HFFc6 (cell line): ENCODE measurements around the gene ASTN2. TPM values are rescaled to one million over a fixed set of nuclear protein-coding genes. Genes with fewer than 3 reads are reported as not detected.

Source experiments
- DNase-seq: peaks from one replicate; pipeline ENCODE4 v3.0.0-alpha.2; 2018
- H3K27ac Mint-ChIP-seq: 2 replicates; pipeline ENCODE4 v1.8.0; 2020; ENCODE audit warnings: mild to moderate bottlenecking, mixed read lengths
- H3K27me3 Mint-ChIP-seq: 2 replicates; pipeline ENCODE4 v1.8.0; 2021; ENCODE audit warnings: mild to moderate bottlenecking, moderate library complexity, mixed read lengths; ENCODE audit not compliant: insufficient read depth
- H3K36me3 Mint-ChIP-seq: 2 replicates; pipeline ENCODE4 v1.8.0; 2021; ENCODE audit warnings: low read depth, mixed read lengths
- H3K4me1 Mint-ChIP-seq: 2 replicates; pipeline ENCODE4 v1.8.0; 2020; ENCODE audit warnings: low read depth, mixed read lengths
- H3K4me3 Mint-ChIP-seq: 2 replicates; pipeline ENCODE4 v1.8.0; 2020; ENCODE audit warnings: mild to moderate bottlenecking, moderate library complexity, mixed read lengths
- H3K9me3 Mint-ChIP-seq: 2 replicates; pipeline ENCODE4 v1.8.0; 2020; ENCODE audit warnings: mild to moderate bottlenecking, mixed read lengths
- total RNA-seq, 6 experiments: library from RNA; stranded (reverse); fragmentation: NEBNext Ultra II Directional; extraction: Animal tissue kit (Norgen Biotek cat#: 25700); gene quantifications; 2 replicates in 1 of 6; 3 replicates in 5 of 6; pipeline ENCODE4 v1.2.3, GENCODE V29; 2021
- TF ChIP-seq, protein P1 (sequence below): fragments of 200-600 bp; sonication (generic); IDR thresholded peaks from 2 replicates; pipeline ENCODE4 v1.5.0; 2021; ENCODE audit warnings: antibody characterized with exemption, mild to moderate bottlenecking

The ASTN2 gene
- total RNA-seq, 6 experiments from 2014 or later = 7.3 to 9.7 (median 8.3) TPM

DNA sequence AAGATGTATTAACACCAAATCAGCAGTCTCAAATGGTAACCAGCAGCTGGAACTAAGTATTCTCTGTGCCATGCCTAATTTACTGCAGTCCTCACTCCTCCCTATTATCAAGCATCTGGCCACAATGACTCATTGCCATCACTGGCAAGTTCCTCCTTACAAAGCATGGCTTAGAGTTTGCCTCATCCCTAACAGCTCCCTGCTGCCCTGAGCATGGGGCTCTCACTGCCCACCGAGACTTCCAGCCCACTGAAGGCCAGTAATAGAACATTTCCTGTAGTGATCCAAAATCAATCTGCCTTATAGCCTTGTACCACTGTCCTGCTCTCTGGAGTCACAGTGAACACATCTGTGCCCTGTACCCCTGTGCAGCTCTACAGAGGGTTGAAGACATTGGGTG, 939.7 kb downstream of the ASTN2 start:
- H3K27ac Mint-ChIP-seq = no peak overlapping the region
- DNase-seq = peak; percentile 38

DNA sequence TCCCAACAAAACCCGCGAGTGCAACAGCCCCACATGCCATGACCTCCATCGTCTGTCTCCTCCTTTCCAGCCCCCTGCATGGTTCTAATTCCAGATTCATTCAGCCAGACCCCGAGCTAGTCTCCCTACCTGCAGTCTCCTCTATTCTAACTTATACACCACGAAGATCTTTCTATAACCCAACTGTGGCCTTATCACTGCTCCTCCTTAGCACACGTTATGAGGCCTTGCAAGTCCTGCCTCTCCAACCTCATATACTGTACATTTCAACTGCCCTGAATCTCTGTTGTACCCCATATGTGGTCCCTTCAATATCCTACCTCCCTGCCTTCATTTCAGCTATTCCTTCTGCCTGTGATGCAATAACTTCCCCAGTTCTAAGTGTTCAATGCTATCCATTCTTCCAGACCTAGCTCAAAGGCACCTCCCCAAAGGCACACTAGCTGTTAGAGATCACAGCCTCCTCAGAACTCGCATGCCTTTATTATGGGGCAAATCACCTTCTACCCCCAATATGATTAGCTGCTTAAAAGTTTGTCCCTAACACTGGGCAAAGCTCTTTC, 942.8 kb downstream of the ASTN2 start:
- TF ChIP-seq, protein P1, sequence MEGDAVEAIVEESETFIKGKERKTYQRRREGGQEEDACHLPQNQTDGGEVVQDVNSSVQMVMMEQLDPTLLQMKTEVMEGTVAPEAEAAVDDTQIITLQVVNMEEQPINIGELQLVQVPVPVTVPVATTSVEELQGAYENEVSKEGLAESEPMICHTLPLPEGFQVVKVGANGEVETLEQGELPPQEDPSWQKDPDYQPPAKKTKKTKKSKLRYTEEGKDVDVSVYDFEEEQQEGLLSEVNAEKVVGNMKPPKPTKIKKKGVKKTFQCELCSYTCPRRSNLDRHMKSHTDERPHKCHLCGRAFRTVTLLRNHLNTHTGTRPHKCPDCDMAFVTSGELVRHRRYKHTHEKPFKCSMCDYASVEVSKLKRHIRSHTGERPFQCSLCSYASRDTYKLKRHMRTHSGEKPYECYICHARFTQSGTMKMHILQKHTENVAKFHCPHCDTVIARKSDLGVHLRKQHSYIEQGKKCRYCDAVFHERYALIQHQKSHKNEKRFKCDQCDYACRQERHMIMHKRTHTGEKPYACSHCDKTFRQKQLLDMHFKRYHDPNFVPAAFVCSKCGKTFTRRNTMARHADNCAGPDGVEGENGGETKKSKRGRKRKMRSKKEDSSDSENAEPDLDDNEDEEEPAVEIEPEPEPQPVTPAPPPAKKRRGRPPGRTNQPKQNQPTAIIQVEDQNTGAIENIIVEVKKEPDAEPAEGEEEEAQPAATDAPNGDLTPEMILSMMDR = no peak
- no peaks in the 10 kb centered on the region for H3K27me3 Mint-ChIP-seq
- peaks cover 33% of the 10 kb centered on the region for H3K4me1 Mint-ChIP-seq
- no peak overlapping the region; the same call in 1 of the 2 replicates for H3K27ac Mint-ChIP-seq
- no peaks in the 10 kb centered on the region for H3K9me3 Mint-ChIP-seq
- no peaks in the 10 kb centered on the region; the same call in 1 of the 2 replicates for H3K36me3 Mint-ChIP-seq
- DNase-seq = no peak
- no peak overlapping the region for H3K4me3 Mint-ChIP-seq

More for the DNA sequence above, 939.7 kb downstream of the ASTN2 start:
- peaks cover 2% of the 10 kb centered on the region; the same call in 1 of the 2 replicates for H3K27me3 Mint-ChIP-seq
- peaks cover 49% of the 10 kb centered on the region for H3K4me1 Mint-ChIP-seq
- no peak overlapping the region for H3K4me3 Mint-ChIP-seq
- TF ChIP-seq, protein P1 = no peak
- no peaks in the 10 kb centered on the region; the same call in none of the 2 replicates for H3K36me3 Mint-ChIP-seq
- H3K9me3 Mint-ChIP-seq = no peaks in the 10 kb centered on the region

DNA sequence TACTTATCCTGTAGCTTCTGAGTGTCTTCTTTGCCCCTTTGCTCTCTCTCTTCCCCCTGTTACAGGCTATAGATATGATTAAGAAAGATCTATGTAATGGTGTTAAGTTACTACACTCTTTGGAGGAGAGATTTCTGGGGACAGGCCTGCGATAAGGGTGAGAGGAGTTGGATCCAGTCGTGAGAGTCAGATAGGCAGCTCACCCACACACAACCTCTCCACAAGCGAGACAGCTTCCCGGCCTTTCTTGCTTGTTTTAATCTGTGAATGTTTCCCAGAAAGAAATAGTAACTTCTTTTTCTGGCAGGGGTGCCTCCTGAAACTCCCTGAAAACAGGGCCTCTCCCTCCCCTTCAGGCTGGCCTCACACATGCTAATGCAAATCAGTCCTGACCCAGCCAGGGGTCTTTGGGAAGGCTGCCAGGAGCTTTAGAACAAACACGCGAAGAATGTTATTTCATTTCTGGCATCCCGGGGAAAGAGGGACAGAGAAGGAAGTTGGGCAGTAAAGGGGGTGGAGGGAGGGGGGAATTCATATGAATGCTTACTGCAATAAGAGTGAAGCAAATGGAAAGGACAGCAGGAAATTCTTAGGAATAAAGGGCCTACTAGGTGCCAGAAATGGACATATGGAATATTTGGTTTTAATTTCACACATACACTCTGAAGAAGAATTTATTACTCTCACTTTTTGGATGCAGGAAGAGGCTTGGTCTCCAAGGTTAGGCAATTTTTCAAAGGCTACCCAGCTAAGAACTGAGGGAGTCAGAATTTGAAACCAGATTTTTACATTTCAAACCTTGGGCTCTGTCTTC, 943.6 kb downstream of the ASTN2 start:
- H3K4me1 Mint-ChIP-seq = peaks cover 29% of the 10 kb centered on the region
- no peaks in the 10 kb centered on the region for H3K9me3 Mint-ChIP-seq
- TF ChIP-seq, protein P1 = no peak
- H3K27ac Mint-ChIP-seq = peak overlapping the region; percentile 54; the same call in 1 of the 2 replicates
- no peaks in the 10 kb centered on the region for H3K27me3 Mint-ChIP-seq
- no peak for DNase-seq
- no peak overlapping the region for H3K4me3 Mint-ChIP-seq
- no peaks in the 10 kb centered on the region; the same call in 1 of the 2 replicates for H3K36me3 Mint-ChIP-seq

DNA sequence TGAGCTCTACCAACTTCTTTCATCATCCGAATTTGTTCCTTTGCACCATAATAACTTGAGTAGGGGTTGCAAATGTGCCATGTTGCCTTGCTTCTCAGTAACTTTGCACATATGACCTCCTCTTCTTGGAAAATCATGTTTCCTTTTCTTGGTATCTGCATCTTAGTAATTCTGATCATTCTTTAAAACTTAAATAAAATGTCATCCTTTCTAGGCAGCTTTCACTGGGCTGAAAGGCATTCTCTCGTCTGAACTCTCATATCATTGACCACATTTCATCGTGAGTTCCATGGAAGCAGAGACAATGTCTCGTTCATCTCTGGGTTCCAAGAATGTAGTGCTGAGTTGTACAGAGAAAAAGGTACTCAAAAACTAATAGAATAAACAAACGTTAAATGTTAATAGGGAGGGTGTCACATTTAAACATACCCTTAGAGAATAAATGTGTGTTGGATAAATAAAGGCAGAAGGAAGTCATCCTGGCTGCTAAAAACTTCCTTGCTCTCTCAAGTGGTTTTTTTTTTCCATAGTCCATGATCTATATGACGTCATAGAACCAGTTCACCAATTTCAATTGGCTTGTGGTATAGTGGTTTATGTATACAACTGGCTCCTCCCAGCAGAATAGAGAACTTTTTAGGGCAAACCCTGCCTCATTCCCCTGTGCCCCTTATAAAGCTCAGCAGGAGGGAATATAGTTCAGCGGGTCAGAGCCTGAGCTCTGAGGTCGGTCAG, 945.9 kb downstream of the ASTN2 start:
- DNase-seq = no peak
- Mint-ChIP-seq H3K9me3 (no peaks in the 10 kb centered on the region), H3K27me3 (no peaks in the 10 kb centered on the region), H3K4me1 (peaks cover 15% of the 10 kb centered on the region; the same call in 1 of the 2 replicates), H3K36me3 (no peaks in the 10 kb centered on the region), H3K27ac (no peak overlapping the region), H3K4me3 (no peak overlapping the region)
- TF ChIP-seq, protein P1 = no peak

DNA sequence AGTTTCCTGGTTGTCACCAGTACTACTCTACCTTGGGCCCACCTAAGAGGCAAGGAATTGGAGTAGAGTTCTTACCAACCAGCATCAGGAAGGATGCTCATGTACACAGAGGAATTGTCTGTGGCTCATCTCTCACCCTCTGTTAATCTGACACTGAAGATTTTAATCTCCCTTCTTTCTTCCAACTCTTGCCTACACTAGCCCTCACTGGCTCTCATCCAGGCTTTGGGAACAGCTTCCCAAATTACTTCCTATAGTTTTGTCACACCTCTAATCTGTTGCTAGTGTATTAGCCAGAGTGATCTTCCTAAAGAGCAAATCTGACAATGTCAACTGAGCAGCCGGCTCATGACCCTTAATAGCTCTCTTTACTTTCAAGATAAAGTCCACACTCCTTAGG, 946.5 kb downstream of the ASTN2 start:
- no peaks in the 10 kb centered on the region for H3K27me3 Mint-ChIP-seq
- H3K9me3 Mint-ChIP-seq = no peaks in the 10 kb centered on the region
- no peaks in the 10 kb centered on the region for H3K36me3 Mint-ChIP-seq
- no peak overlapping the region for H3K27ac Mint-ChIP-seq
- TF ChIP-seq, protein P1 = no peak
- no peak overlapping the region for H3K4me3 Mint-ChIP-seq
- H3K4me1 Mint-ChIP-seq = peaks cover 15% of the 10 kb centered on the region; the same call in 1 of the 2 replicates
- DNase-seq = no peak
